HepG2 (cell line): ENCODE measurements around the gene PRKG1. TPM values are rescaled to one million over a fixed set of nuclear protein-coding genes. Genes with fewer than 3 reads are reported as not detected.

Experiments used
- CBX2 ChIP-seq, 2 experiments: fragments of 200-600 bp in 1 of 2; sonication (generic); formaldehyde crosslinking in 1 of 2; IDR thresholded peaks; 2 replicates each; pipeline versions ENCODE4 v1.7.0 to v1.8.1; 2018 to 2022; ENCODE audit warnings: low read depth in 2 of 2, low read length in 1 of 2, mild to moderate bottlenecking in 1 of 2, missing genetic modification reagents in 1 of 2
- CREB1 ChIP-seq, 2 experiments: fragments of 450-650 bp in 1 of 2; IDR thresholded peaks; 2 replicates each; pipeline ENCODE4 v1.6.1; 2016 to 2017; ENCODE audit warnings: control low read depth in 1 of 2, mild to moderate bottlenecking in 1 of 2, missing compliant biosample characterization in 1 of 2, missing genetic modification characterization in 1 of 2
- POLR2A ChIP-seq, 2 experiments: IDR thresholded peaks; 2 replicates each; pipeline ENCODE4 v1.6.1; 2011; ENCODE audit warnings: low read depth in 2 of 2, low read length in 2 of 2, mild to moderate bottlenecking in 1 of 2, moderate library complexity in 1 of 2; ENCODE audit not compliant: insufficient read depth in 1 of 2
- polyA plus RNA-seq, 8 experiments: library from polyadenylated mRNA; depleted of rRNA in 3 of 8; stranded (reverse) in 7 of 8; unstranded in 1 of 8; fragments of >200 nt; fragmentation: Illumina TruSeq in 4 of 8; extraction: Trizol in 4 of 8; gene quantifications; 2 replicates each; pipeline versions ENCODE4 v1.2.1 to v1.2.3, GENCODE V29; 2011 to 2016; ENCODE audit warnings: low read depth in 4 of 8, missing spikeins in 1 of 8, mixed read lengths in 1 of 8; ENCODE audit not compliant: insufficient read depth in 1 of 8
- total RNA-seq, 5 experiments: library from RNA; depleted of rRNA; stranded (reverse); fragments of >200 nt; fragmentation: Illumina TruSeq; extraction: Trizol; gene quantifications; 2 replicates each; pipeline ENCODE4 v1.2.3, GENCODE V29; 2016; ENCODE audit warnings: low read depth in 1 of 5
- TF ChIP-seq, protein P1 (sequence below), 2 experiments: fragments of 450-650 bp in 1 of 2; sonication (generic) in 1 of 2; formaldehyde crosslinking in 1 of 2; IDR thresholded peaks; 2 replicates each; pipeline versions ENCODE4 v1.6.1 to v1.8.0; 2016 to 2022; ENCODE audit warnings: antibody characterized with exemption in 1 of 2, mild to moderate bottlenecking in 1 of 2, missing genetic modification reagents in 1 of 2
- TF ChIP-seq, protein P2 (sequence below), 2 experiments: sonication (generic) in 1 of 2; formaldehyde crosslinking in 1 of 2; IDR thresholded peaks; 2 replicates each; pipeline versions ENCODE4 v1.5.1 to v1.6.1; 2011 to 2020; ENCODE audit warnings: borderline replicate concordance in 1 of 2, low read depth in 1 of 2, low read length in 1 of 2, mild to moderate bottlenecking in 1 of 2, missing genetic modification reagents in 1 of 2, moderate library complexity in 1 of 2

The PRKG1 gene
- total and polyA plus RNA-seq, 2 of the 13 experiments (the other 11 are each of a cell fraction or from before 2014, with no cell fraction given): 0.01 TPM; not detected in 1

DNA sequence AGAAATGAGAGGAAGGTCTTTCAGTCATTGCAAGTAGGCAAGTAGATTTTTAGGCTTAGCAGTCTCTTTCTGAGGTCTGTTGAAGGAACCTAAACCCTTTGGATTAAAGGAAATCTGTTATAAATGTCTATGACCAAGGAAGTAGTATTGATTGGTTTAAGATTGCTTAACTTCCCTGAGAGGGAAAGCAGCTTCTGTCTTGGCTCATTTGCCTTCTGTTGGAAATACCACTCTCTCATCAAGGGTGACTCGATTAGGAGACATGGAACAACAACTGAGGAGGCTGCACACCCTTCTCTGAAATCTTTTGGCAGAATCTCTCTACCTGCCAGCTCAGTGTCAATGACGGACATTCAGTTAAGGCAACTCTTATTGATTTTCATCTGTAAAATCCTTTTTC lies 282.9 kb downstream of the PRKG1 start (continued):
- TF ChIP-seq, protein P1, sequence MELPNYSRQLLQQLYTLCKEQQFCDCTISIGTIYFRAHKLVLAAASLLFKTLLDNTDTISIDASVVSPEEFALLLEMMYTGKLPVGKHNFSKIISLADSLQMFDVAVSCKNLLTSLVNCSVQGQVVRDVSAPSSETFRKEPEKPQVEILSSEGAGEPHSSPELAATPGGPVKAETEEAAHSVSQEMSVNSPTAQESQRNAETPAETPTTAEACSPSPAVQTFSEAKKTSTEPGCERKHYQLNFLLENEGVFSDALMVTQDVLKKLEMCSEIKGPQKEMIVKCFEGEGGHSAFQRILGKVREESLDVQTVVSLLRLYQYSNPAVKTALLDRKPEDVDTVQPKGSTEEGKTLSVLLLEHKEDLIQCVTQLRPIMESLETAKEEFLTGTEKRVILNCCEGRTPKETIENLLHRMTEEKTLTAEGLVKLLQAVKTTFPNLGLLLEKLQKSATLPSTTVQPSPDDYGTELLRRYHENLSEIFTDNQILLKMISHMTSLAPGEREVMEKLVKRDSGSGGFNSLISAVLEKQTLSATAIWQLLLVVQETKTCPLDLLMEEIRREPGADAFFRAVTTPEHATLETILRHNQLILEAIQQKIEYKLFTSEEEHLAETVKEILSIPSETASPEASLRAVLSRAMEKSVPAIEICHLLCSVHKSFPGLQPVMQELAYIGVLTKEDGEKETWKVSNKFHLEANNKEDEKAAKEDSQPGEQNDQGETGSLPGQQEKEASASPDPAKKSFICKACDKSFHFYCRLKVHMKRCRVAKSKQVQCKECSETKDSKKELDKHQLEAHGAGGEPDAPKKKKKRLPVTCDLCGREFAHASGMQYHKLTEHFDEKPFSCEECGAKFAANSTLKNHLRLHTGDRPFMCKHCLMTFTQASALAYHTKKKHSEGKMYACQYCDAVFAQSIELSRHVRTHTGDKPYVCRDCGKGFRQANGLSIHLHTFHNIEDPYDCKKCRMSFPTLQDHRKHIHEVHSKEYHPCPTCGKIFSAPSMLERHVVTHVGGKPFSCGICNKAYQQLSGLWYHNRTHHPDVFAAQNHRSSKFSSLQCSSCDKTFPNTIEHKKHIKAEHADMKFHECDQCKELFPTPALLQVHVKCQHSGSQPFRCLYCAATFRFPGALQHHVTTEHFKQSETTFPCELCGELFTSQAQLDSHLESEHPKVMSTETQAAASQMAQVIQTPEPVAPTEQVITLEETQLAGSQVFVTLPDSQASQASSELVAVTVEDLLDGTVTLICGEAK (IDR thresholded peaks at IDR 0.05): no peak
- TF ChIP-seq, protein P1 (CRISPR knock-in tag; IDR thresholded peaks at IDR 0.05): no peak
- no peak for TF ChIP-seq CBX2 (IDR thresholded peaks at IDR 0.05; ENCODE audit: low read depth, low read length)
- no peak for TF ChIP-seq CBX2 (CRISPR knock-in tag; IDR thresholded peaks at IDR 0.05; ENCODE audit: low read depth)
- TF ChIP-seq, protein P2, sequence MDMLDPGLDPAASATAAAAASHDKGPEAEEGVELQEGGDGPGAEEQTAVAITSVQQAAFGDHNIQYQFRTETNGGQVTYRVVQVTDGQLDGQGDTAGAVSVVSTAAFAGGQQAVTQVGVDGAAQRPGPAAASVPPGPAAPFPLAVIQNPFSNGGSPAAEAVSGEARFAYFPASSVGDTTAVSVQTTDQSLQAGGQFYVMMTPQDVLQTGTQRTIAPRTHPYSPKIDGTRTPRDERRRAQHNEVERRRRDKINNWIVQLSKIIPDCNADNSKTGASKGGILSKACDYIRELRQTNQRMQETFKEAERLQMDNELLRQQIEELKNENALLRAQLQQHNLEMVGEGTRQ (IDR thresholded peaks at IDR 0.05; ENCODE audit: low read depth, low read length): no peak
- TF ChIP-seq, protein P2 (CRISPR knock-in tag; IDR thresholded peaks at IDR 0.05; ENCODE audit: borderline replicate concordance): no peak
- no peak for TF ChIP-seq CREB1 (IDR thresholded peaks at IDR 0.05)
- no peak for TF ChIP-seq CREB1 (CRISPR knock-in tag; IDR thresholded peaks at IDR 0.05)
- TF ChIP-seq POLR2A (IDR thresholded peaks at IDR 0.05; ENCODE audit: insufficient read depth in 1 of 2, low read depth in 2 of 2, low read length in 2 of 2): no peak
- TF ChIP-seq, all 625 proteins: peak for 0
